Chondrocyte (in vitro differentiated cells): ENCODE results near the gene PCDHB15. TPM values are rescaled to one million over a fixed set of nuclear protein-coding genes. Genes with fewer than 3 reads are reported as not detected.
"Not testable (repeated sequence)": the region's sequence is repeated elsewhere in the genome, so short reads cannot be mapped to it uniquely, and the experiment has no call there.

Source experiments
- DNase-seq: peaks from one replicate; pipeline ENCODE4 v3.0.0; 2021; ENCODE audit warnings: mixed read lengths, low spot score
- H3K27ac Mint-ChIP-seq: one replicate; pipeline ENCODE4 v1.8.0; 2021; ENCODE audit warnings: mild to moderate bottlenecking, moderate library complexity, mixed read lengths; ENCODE audit not compliant: unreplicated experiment
- H3K27me3 Mint-ChIP-seq: 2 replicates; pipeline ENCODE4 v1.8.0; 2021; ENCODE audit warnings: low read depth, mixed read lengths
- H3K36me3 Mint-ChIP-seq: 2 replicates; pipeline ENCODE4 v1.8.0; 2021; ENCODE audit warnings: low read depth, mixed read lengths
- H3K4me1 Mint-ChIP-seq: 2 replicates; pipeline ENCODE4 v1.8.0; 2021; ENCODE audit warnings: low read depth, mild to moderate bottlenecking, mixed read lengths
- H3K4me3 Mint-ChIP-seq: one replicate; pipeline ENCODE4 v1.8.0; 2021; ENCODE audit warnings: mild to moderate bottlenecking, moderate library complexity, mixed read lengths; ENCODE audit not compliant: unreplicated experiment
- H3K9me3 Mint-ChIP-seq: 2 replicates; pipeline ENCODE4 v1.8.0; 2021; ENCODE audit warnings: low read depth, mixed read lengths
- long read RNA-seq: library from polyadenylated mRNA; stranded (forward); transcript quantifications from one replicate; pipeline ENCODE4 v2.0.0, GENCODE V29; 2021
- total RNA-seq: library from RNA; stranded (reverse); gene quantifications from 3 replicates; pipeline ENCODE4 v1.2.1, GENCODE V29; 2021
- TF ChIP-seq, protein P1 (sequence below): fragments of 200-600 bp; sonication (generic); IDR thresholded peaks from 2 replicates; pipeline ENCODE4 v1.5.0; 2021; ENCODE audit warnings: antibody characterized with exemption, mild to moderate bottlenecking, moderate library complexity

PCDHB15 gene
- total RNA-seq: 1.7 to 4.3 TPM (median 1.9 TPM) in 3 replicates
- long read RNA-seq, full-length matches to known transcripts: 2 of 2 reads
- long read RNA-seq, partial matches to known transcripts: 0 of 2 reads
- long read RNA-seq, other reads (novel, unspliced or antisense): 0 of 2 reads

- Mint-ChIP-seq H3K27me3 (no peaks in the 10 kb centered on the region), H3K4me1 (no peaks in the 10 kb centered on the region), H3K4me3 (peak within 1 kb of the TSS; percentile 53), H3K36me3 (peaks cover 46% of the 10 kb centered on the region), H3K9me3 (peaks cover 79% of the 10 kb centered on the region), H3K27ac (no peak within 1 kb of the TSS)
- no peak for DNase-seq
- TF ChIP-seq, protein P1, sequence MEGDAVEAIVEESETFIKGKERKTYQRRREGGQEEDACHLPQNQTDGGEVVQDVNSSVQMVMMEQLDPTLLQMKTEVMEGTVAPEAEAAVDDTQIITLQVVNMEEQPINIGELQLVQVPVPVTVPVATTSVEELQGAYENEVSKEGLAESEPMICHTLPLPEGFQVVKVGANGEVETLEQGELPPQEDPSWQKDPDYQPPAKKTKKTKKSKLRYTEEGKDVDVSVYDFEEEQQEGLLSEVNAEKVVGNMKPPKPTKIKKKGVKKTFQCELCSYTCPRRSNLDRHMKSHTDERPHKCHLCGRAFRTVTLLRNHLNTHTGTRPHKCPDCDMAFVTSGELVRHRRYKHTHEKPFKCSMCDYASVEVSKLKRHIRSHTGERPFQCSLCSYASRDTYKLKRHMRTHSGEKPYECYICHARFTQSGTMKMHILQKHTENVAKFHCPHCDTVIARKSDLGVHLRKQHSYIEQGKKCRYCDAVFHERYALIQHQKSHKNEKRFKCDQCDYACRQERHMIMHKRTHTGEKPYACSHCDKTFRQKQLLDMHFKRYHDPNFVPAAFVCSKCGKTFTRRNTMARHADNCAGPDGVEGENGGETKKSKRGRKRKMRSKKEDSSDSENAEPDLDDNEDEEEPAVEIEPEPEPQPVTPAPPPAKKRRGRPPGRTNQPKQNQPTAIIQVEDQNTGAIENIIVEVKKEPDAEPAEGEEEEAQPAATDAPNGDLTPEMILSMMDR: peak; percentile 27
These were observed at the start of gene PCDHB15 for GRCh38 chr5:141245250-141245717. PCDHB15 (plus strand) TSS chr5:141245395; CDS start chr5:141245579, 184 bp downstream.

GRCh38 chr5:141196363-141196762 is 48.8 kb upstream of the PCDHB15 start:
- TF ChIP-seq, protein P1: no peak
- H3K4me3 Mint-ChIP-seq: no peak overlapping the region
- peaks cover 70% of the 10 kb centered on the region for H3K9me3 Mint-ChIP-seq
- peaks cover 3% of the 10 kb centered on the region for H3K4me1 Mint-ChIP-seq
- H3K27ac Mint-ChIP-seq: no peak overlapping the region
- H3K36me3 Mint-ChIP-seq: peaks cover 27% of the 10 kb centered on the region
- no peak for DNase-seq
- no peaks in the 10 kb centered on the region for H3K27me3 Mint-ChIP-seq

- Mint-ChIP-seq H3K27ac (no peak within 1 kb of the TSS), H3K4me3 (no peak within 1 kb of the TSS), H3K36me3 (peaks cover 23% of the 10 kb centered on the region), H3K9me3 (peaks cover 62% of the 10 kb centered on the region), H3K27me3 (no peaks in the 10 kb centered on the region), H3K4me1 (no peaks in the 10 kb centered on the region)
- DNase-seq: no peak
- TF ChIP-seq, protein P1: peak; percentile 29
These were observed 45.6 kb upstream of the PCDHB15 start, which contains the start of gene PCDHB11 for GRCh38 chr5:141199359-141200235. PCDHB11 (plus strand) TSS chr5:141199627; CDS start chr5:141199775, 148 bp downstream.

DNA sequence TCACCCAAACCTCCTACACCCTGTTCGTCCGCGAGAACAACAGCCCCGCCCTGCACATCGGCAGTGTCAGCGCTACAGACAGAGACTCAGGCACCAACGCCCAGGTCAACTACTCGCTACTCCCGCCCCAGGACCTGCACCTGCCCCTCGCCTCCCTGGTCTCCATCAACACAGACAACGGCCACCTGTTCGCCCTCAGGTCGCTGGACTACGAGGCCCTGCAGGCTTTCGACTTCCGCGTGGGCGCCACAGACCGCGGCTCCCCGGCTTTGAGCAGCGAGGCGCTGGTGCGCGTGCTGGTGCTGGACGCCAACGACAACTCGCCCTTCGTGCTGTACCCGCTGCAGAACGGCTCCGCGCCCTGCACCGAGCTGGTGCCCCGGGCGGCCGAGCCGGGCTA is 44.1 kb upstream of the PCDHB15 start:
- H3K4me3 Mint-ChIP-seq, H3K27ac Mint-ChIP-seq, DNase-seq, H3K27me3 Mint-ChIP-seq, H3K4me1 Mint-ChIP-seq: not testable (repeated sequence)
- Mint-ChIP-seq H3K9me3 (peaks cover 66% of the 10 kb centered on the region), H3K36me3 (peaks cover 24% of the 10 kb centered on the region)

DNA sequence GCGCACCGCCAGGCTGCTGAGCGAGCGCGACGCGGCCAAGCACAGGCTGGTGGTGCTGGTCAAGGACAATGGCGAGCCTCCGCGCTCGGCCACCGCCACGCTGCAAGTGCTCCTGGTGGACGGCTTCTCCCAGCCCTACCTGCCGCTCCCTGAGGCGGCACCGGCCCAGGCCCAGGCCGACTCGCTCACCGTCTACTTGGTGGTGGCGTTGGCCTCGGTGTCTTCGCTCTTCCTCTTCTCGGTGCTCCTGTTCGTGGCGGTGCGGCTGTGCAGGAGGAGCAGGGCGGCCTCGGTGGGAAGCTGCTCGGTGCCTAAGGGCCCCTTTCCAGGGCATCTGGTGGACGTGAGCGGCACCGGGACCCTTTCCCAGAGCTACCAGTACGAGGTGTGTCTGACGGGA is 43.5 kb upstream of the PCDHB15 start:
- not testable (repeated sequence) for DNase-seq, H3K4me1 Mint-ChIP-seq, H3K4me3 Mint-ChIP-seq, H3K27ac Mint-ChIP-seq, H3K27me3 Mint-ChIP-seq
- peaks cover 21% of the 10 kb centered on the region for H3K36me3 Mint-ChIP-seq
- peaks cover 65% of the 10 kb centered on the region for H3K9me3 Mint-ChIP-seq

DNA sequence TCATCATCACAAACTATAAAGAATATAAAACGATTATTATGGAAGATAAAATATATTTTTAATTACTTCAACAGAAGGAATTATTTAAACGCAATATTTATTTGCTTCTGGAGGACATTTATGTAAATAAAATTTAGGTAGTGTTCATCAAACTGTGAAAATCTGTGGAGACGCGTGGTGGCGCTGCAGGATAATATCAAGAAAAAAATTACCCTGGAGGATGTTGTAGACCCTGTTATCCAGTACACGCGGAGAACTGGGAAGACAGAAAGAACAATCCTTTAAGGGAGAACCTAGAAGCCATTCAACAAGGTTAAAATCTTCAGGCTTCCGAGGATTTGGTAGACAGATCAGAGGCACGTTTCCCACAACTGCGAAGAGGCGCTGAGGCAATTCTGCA is 36.7 kb upstream of the PCDHB15 start, which contains the start of gene PCDHB12:
Gene PCDHB12 (plus strand): TSS at position 242 of the 400 bp plus-strand sequence. CDS start 189 bp downstream, outside the sequence.
- Mint-ChIP-seq H3K4me1 (no peaks in the 10 kb centered on the region), H3K27ac (no peak within 1 kb of the TSS), H3K4me3 (peak within 1 kb of the TSS; percentile 51), H3K36me3 (peaks cover 10% of the 10 kb centered on the region), H3K9me3 (peaks cover 68% of the 10 kb centered on the region), H3K27me3 (no peaks in the 10 kb centered on the region)
- no peak for DNase-seq
- TF ChIP-seq, protein P1: peak; percentile 16

DNA sequence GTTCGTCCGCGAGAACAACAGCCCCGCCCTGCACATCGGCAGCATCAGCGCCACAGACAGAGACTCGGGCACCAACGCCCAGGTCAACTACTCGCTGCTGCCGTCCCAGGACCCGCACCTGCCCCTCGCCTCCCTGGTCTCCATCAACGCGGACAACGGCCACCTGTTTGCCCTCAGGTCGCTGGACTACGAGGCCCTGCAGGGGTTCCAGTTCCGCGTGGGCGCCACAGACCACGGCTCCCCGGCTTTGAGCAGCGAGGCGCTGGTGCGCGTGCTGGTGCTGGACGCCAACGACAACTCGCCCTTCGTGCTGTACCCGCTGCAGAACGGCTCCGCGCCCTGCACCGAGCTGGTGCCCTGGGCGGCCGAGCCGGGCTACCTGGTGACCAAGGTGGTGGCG is 34.9 kb upstream of the PCDHB15 start:
- not testable (repeated sequence) for H3K27ac Mint-ChIP-seq, DNase-seq, H3K4me1 Mint-ChIP-seq, H3K27me3 Mint-ChIP-seq, H3K4me3 Mint-ChIP-seq
- Mint-ChIP-seq H3K9me3 (peaks cover 73% of the 10 kb centered on the region), H3K36me3 (peaks cover 18% of the 10 kb centered on the region)

DNA sequence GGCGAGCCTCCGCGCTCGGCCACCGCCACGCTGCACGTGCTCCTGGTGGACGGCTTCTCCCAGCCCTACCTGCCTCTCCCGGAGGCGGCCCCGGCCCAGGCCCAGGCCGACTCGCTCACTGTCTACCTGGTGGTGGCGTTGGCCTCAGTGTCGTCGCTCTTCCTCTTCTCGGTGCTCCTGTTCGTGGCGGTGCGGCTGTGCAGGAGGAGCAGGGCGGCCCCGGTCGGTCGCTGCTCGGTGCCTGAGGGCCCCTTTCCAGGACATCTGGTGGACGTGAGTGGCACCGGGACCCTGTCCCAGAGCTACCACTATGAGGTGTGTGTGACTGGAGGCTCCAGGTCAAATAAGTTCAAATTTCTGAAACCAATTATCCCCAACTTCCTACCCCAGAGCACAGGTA is 34.3 kb upstream of the PCDHB15 start:
- H3K4me3 Mint-ChIP-seq: not testable (repeated sequence)
- peaks cover 17% of the 10 kb centered on the region for H3K36me3 Mint-ChIP-seq

More for the DNA sequence above, 34.3 kb upstream of the PCDHB15 start:
- H3K9me3 Mint-ChIP-seq: peaks cover 70% of the 10 kb centered on the region
- H3K4me1 Mint-ChIP-seq, H3K27ac Mint-ChIP-seq, DNase-seq, H3K27me3 Mint-ChIP-seq: not testable (repeated sequence)
